ENCODE results near the gene GLMN.

DNA sequence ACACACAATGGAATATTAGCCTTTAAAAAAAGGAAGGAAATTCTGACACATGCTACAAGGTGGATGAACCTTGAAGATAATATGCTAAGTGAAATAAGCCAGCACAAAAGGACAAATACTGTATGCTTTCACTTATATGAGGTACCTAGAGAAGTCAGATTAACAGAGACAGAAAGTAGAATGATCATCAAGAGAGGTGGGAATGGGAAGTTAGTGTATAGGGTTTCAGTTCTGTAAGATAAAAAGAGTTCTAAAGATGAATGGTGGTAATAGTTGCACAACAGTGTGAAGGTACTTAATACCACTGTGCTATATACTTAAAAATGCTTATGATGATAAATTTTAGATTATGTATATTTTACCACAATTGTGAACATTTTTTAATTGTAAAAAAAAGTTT lies 7.2 kb upstream of the GLMN start:
- TF ChIP-seq, protein P1, sequence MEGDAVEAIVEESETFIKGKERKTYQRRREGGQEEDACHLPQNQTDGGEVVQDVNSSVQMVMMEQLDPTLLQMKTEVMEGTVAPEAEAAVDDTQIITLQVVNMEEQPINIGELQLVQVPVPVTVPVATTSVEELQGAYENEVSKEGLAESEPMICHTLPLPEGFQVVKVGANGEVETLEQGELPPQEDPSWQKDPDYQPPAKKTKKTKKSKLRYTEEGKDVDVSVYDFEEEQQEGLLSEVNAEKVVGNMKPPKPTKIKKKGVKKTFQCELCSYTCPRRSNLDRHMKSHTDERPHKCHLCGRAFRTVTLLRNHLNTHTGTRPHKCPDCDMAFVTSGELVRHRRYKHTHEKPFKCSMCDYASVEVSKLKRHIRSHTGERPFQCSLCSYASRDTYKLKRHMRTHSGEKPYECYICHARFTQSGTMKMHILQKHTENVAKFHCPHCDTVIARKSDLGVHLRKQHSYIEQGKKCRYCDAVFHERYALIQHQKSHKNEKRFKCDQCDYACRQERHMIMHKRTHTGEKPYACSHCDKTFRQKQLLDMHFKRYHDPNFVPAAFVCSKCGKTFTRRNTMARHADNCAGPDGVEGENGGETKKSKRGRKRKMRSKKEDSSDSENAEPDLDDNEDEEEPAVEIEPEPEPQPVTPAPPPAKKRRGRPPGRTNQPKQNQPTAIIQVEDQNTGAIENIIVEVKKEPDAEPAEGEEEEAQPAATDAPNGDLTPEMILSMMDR (IDR thresholded peaks at IDR 0.05) = no peak
- no peak for TF ChIP-seq POLR2A (IDR thresholded peaks at IDR 0.05)

Measured in ovary (tissue), 3 donors.